ENCODE measurements around the gene PRAMEF25. TPM values are rescaled to one million over a fixed set of nuclear protein-coding genes. Genes with fewer than 3 reads are reported as not detected.
"Not testable (repeated sequence)": the region's sequence is repeated elsewhere in the genome, so short reads cannot be mapped to it uniquely, and the experiment has no call there.

The PRAMEF25 gene
- total RNA-seq (not detected), polyA plus RNA-seq (not detected)
- long read RNA-seq, donor 1 = 0 reads
- long read RNA-seq, donor 2 = 0 reads
- long read RNA-seq, donor 3 = 0 reads
- long read RNA-seq, donor 4 = 0 reads
- long read RNA-seq, donor 5 = 0 reads
- long read RNA-seq, donor 6 = 0 reads
- long read RNA-seq, donor 7 = 0 reads
- long read RNA-seq, donor 8 = 0 reads
- long read RNA-seq, donor 9 = 0 reads
- long read RNA-seq, donor 10 = 0 reads

DNA sequence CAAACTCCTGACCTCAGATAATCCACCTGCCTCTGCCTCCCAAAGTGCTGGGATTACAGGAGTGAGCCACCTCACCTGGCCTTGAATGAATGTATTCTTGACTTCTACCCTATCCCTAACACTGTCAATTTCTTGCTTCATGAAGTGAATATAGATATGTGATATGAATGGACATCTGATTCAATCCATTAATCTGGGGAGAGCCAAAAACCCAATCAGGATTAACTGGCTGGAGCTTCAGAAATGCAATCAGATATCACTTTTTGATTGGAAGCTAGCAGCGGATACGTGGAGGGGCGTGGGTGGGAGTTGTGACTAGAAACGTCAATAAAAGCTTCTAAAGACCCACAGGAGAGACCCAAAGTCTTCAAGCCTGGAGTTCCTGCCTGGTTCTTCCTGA is at the start of gene PRAMEF25:
TSS of gene PRAMEF25 (plus strand) at position 301 of the 400 bp plus-strand sequence. CDS start 2,920 bp downstream, outside the sequence.
- H3K27me3 ChIP-seq; H3K9me3 ChIP-seq; intact Hi-C loops (cut with DNase I; ENCODE audit: low total_unique reads); H3K4me3 ChIP-seq; H3K36me3 ChIP-seq; H3K27ac ChIP-seq; DNase-seq; H3K4me1 ChIP-seq: not testable (repeated sequence)
- WGBS, 5 donors = no CpG with 5 or more reads among the region's 4 CpGs

DNA sequence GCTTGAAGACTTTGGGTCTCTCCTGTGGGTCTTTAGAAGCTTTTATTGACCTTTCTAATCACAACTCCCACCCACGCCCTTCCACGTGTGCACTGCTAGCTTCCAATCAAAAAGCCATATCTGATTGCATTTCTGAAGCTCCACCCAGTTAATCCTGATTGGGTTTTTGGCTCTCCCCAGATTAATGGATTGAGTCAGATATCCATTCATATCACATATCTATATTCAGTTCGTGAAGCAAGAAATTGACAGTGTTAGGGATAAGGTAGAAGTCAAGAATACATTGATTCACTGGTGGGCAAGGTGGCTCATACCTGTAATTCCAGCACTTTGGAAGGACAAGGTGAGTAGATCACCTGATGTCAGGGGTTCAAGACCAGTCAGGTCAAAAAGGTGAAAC is 14.1 kb upstream of the PRAMEF25 start, which contains the start of gene PRAMEF27:
TSS of gene PRAMEF27 (minus strand) at position 101 of the 400 bp plus-strand sequence. CDS start 2,916 bp downstream, outside the sequence.
- WGBS, 5 donors = 52 to 82% (median 63%) methylated on average over 3 of the region's 3 CpGs
- H3K9me3 ChIP-seq; H3K36me3 ChIP-seq; H3K4me1 ChIP-seq; intact Hi-C loops (cut with DNase I; ENCODE audit: low total_unique reads); DNase-seq; H3K27ac ChIP-seq; H3K27me3 ChIP-seq; H3K4me3 ChIP-seq: not testable (repeated sequence)

DNA sequence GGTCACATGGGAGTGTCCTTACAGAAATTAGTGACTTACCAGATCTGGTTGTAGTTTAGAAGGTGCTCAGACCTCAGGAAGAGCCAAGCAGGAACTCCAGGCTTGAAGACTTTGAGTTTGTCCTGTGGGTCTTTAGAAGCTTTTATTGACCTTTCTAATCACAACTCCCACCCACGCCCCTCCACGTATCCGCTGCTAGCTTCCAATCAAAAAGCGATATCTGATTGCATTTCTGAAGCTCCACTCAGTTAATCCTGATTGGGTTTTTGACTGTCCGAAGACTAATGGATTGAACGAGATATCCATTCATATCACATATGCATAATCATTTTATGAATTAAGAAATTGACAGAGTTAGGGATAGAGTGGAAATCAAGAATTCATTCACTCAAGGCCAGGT is 46.2 kb downstream of the PRAMEF25 start, which contains the start of gene HNRNPCL2:
TSS of gene HNRNPCL2 (minus strand) at position 101 of the 400 bp plus-strand sequence. CDS start 454 bp downstream, outside the sequence.
- H3K36me3 ChIP-seq; DNase-seq; H3K4me1 ChIP-seq; H3K4me3 ChIP-seq; H3K27me3 ChIP-seq; H3K9me3 ChIP-seq; H3K27ac ChIP-seq; intact Hi-C loops (cut with DNase I; ENCODE audit: low total_unique reads): not testable (repeated sequence)
- WGBS, 5 donors = 75 to 88% (median 78%) methylated on average over 6 of the region's 6 CpGs

Other genes with a start within 250 kb of the PRAMEF25 start
- not detected for gene PRAMEF11, start 239.4 kb upstream of the PRAMEF25 start, total RNA-seq
- gene PRAMEF11, start 239.4 kb upstream of the PRAMEF25 start, polyA plus RNA-seq = not detected
- not detected for gene HNRNPCL1, start 222.1 kb upstream of the PRAMEF25 start, total RNA-seq
- not detected for gene HNRNPCL1, start 222.1 kb upstream of the PRAMEF25 start, polyA plus RNA-seq
- not detected for gene PRAMEF2, start 213.7 kb upstream of the PRAMEF25 start, total RNA-seq
- not detected for gene PRAMEF2, start 213.7 kb upstream of the PRAMEF25 start, polyA plus RNA-seq
- not detected for gene PRAMEF4, start 184.6 kb upstream of the PRAMEF25 start, total RNA-seq
- gene PRAMEF4, start 184.6 kb upstream of the PRAMEF25 start, polyA plus RNA-seq = not detected
- gene PRAMEF10, start 172.5 kb upstream of the PRAMEF25 start, total RNA-seq = not detected
- not detected for gene PRAMEF10, start 172.5 kb upstream of the PRAMEF25 start, polyA plus RNA-seq
- gene PRAMEF7, start 154.2 kb upstream of the PRAMEF25 start, total RNA-seq = not detected
- gene PRAMEF7, start 154.2 kb upstream of the PRAMEF25 start, polyA plus RNA-seq = not detected
- not detected for gene PRAMEF6, start 123.2 kb upstream of the PRAMEF25 start, total RNA-seq
- gene PRAMEF6, start 123.2 kb upstream of the PRAMEF25 start, polyA plus RNA-seq = not detected
- gene PRAMEF27, start 14.2 kb upstream of the PRAMEF25 start, total RNA-seq = not detected
- not detected for gene PRAMEF27, start 14.2 kb upstream of the PRAMEF25 start, polyA plus RNA-seq
- gene HNRNPCL3, start 10.0 kb upstream of the PRAMEF25 start, total RNA-seq = not detected
- gene HNRNPCL3, start 10.0 kb upstream of the PRAMEF25 start, polyA plus RNA-seq = not detected
- gene HNRNPCL2, start 46.1 kb downstream of the PRAMEF25 start, total RNA-seq = not detected
- gene HNRNPCL2, start 46.1 kb downstream of the PRAMEF25 start, polyA plus RNA-seq = not detected
- not detected for gene PRAMEF26, start 85.2 kb downstream of the PRAMEF25 start, total RNA-seq
- gene PRAMEF26, start 85.2 kb downstream of the PRAMEF25 start, polyA plus RNA-seq = not detected
- gene HNRNPCL4, start 94.9 kb downstream of the PRAMEF25 start, total RNA-seq = not detected
- not detected for gene HNRNPCL4, start 94.9 kb downstream of the PRAMEF25 start, polyA plus RNA-seq
- not detected for gene PRAMEF9, start 101.1 kb downstream of the PRAMEF25 start, total RNA-seq
- gene PRAMEF9, start 101.1 kb downstream of the PRAMEF25 start, polyA plus RNA-seq = not detected
- not detected for gene PRAMEF13, start 130.6 kb downstream of the PRAMEF25 start, total RNA-seq
- gene PRAMEF13, start 130.6 kb downstream of the PRAMEF25 start, polyA plus RNA-seq = not detected
- not detected for gene PRAMEF18, start 155.4 kb downstream of the PRAMEF25 start, total RNA-seq
- gene PRAMEF18, start 155.4 kb downstream of the PRAMEF25 start, polyA plus RNA-seq = not detected
- not detected for gene PRAMEF5, start 183.4 kb downstream of the PRAMEF25 start, total RNA-seq
- not detected for gene PRAMEF5, start 183.4 kb downstream of the PRAMEF25 start, polyA plus RNA-seq
- not detected for gene PRAMEF8, start 214.4 kb downstream of the PRAMEF25 start, total RNA-seq
- gene PRAMEF8, start 214.4 kb downstream of the PRAMEF25 start, polyA plus RNA-seq = not detected
- not detected for gene PRAMEF33, start 232.8 kb downstream of the PRAMEF25 start, total RNA-seq
- gene PRAMEF33, start 232.8 kb downstream of the PRAMEF25 start, polyA plus RNA-seq = not detected
- not detected for gene PRAMEF15, start 244.8 kb downstream of the PRAMEF25 start, total RNA-seq
- not detected for gene PRAMEF15, start 244.8 kb downstream of the PRAMEF25 start, polyA plus RNA-seq

All from stomach (tissue), 19 donors.